ENCODE results near the gene RNF123.

- TF ChIP-seq EZH2 (IDR thresholded peaks at IDR 0.05; ENCODE audit: insufficient read depth, poor library complexity, severe bottlenecking) (no peak), EZH2phosphoT487 (IDR thresholded peaks at IDR 0.05; ENCODE audit: insufficient read depth, low read depth) (no peak)
Observed at GRCh38 chr3:49751501-49751900, 62.1 kb downstream of the RNF123 start.
